IMR-90 (cell line): ENCODE results near the gene MYO10. TPM values are rescaled to one million over a fixed set of nuclear protein-coding genes. Genes with fewer than 3 reads are reported as not detected.
A peak's percentile ranks its signal among the peaks of the same experiment; 100 is the strongest.

Experiments
- ATAC-seq: fragments of 200-7000 bp; cut with Tn5 transposase; 2 replicates; pipeline ENCODE4 v1.9.1; 2020; ENCODE audit warnings: low read depth, mild to moderate bottlenecking, moderate library complexity
- BruUV-seq: library from RNA; stranded (reverse); fragments of 400-500 nt; replicated peaks from 2 replicates; lab custom pipeline; 2021; lab: Mats Ljungman, UMichigan
- CTCF ChIA-PET: fragments of 300-600 bp; formaldehyde crosslinking; extraction: SDS; loops from one replicate; lab custom pipeline; 2021; ENCODE audit warnings: antibody characterized with exemption; lab: Yijun Ruan, JAX
- POLR2A ChIA-PET: fragments of 300-600 bp; sonication (Branson Sonifier 250); formaldehyde crosslinking; loops from one replicate; lab custom pipeline; 2022; ENCODE audit warnings: antibody characterized with exemption; ENCODE audit not compliant: unreplicated experiment; lab: Charles Lee
- DNase-seq: peaks from one replicate; pipeline ENCODE4 v3.0.0; 2013
- H2AFZ ChIP-seq: replicated peaks from 2 replicates; pipeline ENCODE3; 2013; ENCODE audit warnings: low read length, mild to moderate bottlenecking; ENCODE audit not compliant: poor library complexity
- H2AK5ac ChIP-seq: 2 replicates; pipeline ENCODE4 v1.6.1; 2013; ENCODE audit warnings: low read depth, low read length, inconsistent platforms
- H2AK9ac ChIP-seq: replicated peaks from 2 replicates; pipeline ENCODE3; 2013; ENCODE audit warnings: mild to moderate bottlenecking, low read depth, low read length, moderate library complexity; ENCODE audit not compliant: poor library complexity
- H2BK120ac ChIP-seq: 2 replicates; pipeline ENCODE4 v1.6.1; 2013; ENCODE audit warnings: low read depth, low read length, inconsistent platforms
- H2BK15ac ChIP-seq: 3 replicates; pipeline ENCODE4 v1.6.1; 2013; ENCODE audit warnings: low read depth, low read length, inconsistent platforms
- H2BK20ac ChIP-seq: 2 replicates; pipeline ENCODE4 v1.6.1; 2013; ENCODE audit warnings: low read depth, mild to moderate bottlenecking, inconsistent platforms, low read length, moderate library complexity
- H2BK5ac ChIP-seq: 2 replicates; pipeline ENCODE4 v1.6.1; 2013; ENCODE audit warnings: mild to moderate bottlenecking, low read depth, low read length, inconsistent platforms; ENCODE audit not compliant: poor library complexity, severe bottlenecking
- H3K14ac ChIP-seq: replicated peaks from 2 replicates; pipeline ENCODE4 v1.6.1; 2013; ENCODE audit warnings: low read depth, low read length, inconsistent platforms
- H3K18ac ChIP-seq: 2 replicates; pipeline ENCODE4 v1.6.1; 2013; ENCODE audit warnings: low read depth, low read length, control low read depth
- H3K23ac ChIP-seq: 2 replicates; pipeline ENCODE4 v1.6.1; 2013; ENCODE audit warnings: low read depth, low read length, inconsistent platforms
- H3K27ac ChIP-seq: 2 replicates; pipeline ENCODE4 v1.5.1; 2013; ENCODE audit warnings: mild to moderate bottlenecking, control low read depth, low read length; ENCODE audit not compliant: insufficient read depth
- H3K27me3 ChIP-seq: 2 replicates; pipeline ENCODE4 v1.6.1; 2013; ENCODE audit warnings: low read length; ENCODE audit not compliant: control insufficient read depth, insufficient read depth
- H3K36me3 ChIP-seq: 2 replicates; pipeline ENCODE4 v1.6.1; 2013; ENCODE audit warnings: low read length, mixed read lengths; ENCODE audit not compliant: control insufficient read depth, insufficient read depth
- H3K4ac ChIP-seq: 2 replicates; pipeline ENCODE4 v1.6.1; 2013; ENCODE audit warnings: low read depth, low read length, inconsistent platforms
- H3K4me1 ChIP-seq: 2 replicates; pipeline ENCODE4 v1.6.1; 2013; ENCODE audit warnings: low read length, mixed read lengths; ENCODE audit not compliant: control insufficient read depth, insufficient read depth
- H3K4me2 ChIP-seq: 2 replicates; pipeline ENCODE4 v1.6.1; 2013; ENCODE audit warnings: low read depth, mild to moderate bottlenecking, control low read depth, low read length, moderate library complexity
- H3K4me3 ChIP-seq: 2 replicates; pipeline ENCODE4 v1.5.1; 2013; ENCODE audit warnings: low read depth, mild to moderate bottlenecking, control low read depth, low read length, moderate library complexity; ENCODE audit not compliant: insufficient read depth
- H3K56ac ChIP-seq: 2 replicates; pipeline ENCODE4 v1.6.1; 2013; ENCODE audit warnings: low read length, inconsistent platforms; ENCODE audit not compliant: insufficient read depth; ENCODE audit errors: extremely low read depth
- H3K79me1 ChIP-seq, 2 experiments: 2 replicates each; pipeline ENCODE4 v1.6.1; 2013; ENCODE audit warnings: low read length in 2 of 2, inconsistent platforms in 1 of 2, low read depth in 1 of 2
- H3K9ac ChIP-seq: 2 replicates; pipeline ENCODE4 v1.6.1; 2013; ENCODE audit warnings: low read depth, low read length, control low read depth
- H3K9me1 ChIP-seq: 2 replicates; pipeline ENCODE4 v1.6.1; 2013; ENCODE audit warnings: low read length, inconsistent platforms; ENCODE audit not compliant: insufficient read depth
- H3K9me3 ChIP-seq: 2 replicates; pipeline ENCODE4 v1.6.1; 2013; ENCODE audit warnings: low read length; ENCODE audit not compliant: control insufficient read depth, insufficient read depth
- H4K20me1 ChIP-seq: 2 replicates; pipeline ENCODE4 v1.6.1; 2013; ENCODE audit warnings: low read length, inconsistent platforms; ENCODE audit not compliant: insufficient read depth
- H4K5ac ChIP-seq: 2 replicates; pipeline ENCODE4 v1.6.1; 2013; ENCODE audit warnings: mild to moderate bottlenecking, low read depth, low read length, control low read depth
- H4K8ac ChIP-seq, 2 experiments: 2 replicates each; pipeline ENCODE4 v1.6.1; 2013; ENCODE audit warnings: low read depth in 2 of 2, low read length in 2 of 2, control low read depth in 1 of 2, inconsistent platforms in 1 of 2
- H4K91ac ChIP-seq: 2 replicates; pipeline ENCODE4 v1.6.1; 2013; ENCODE audit warnings: low read depth, low read length, inconsistent platforms; ENCODE audit not compliant: insufficient read depth
- CTCF ChIP-seq: conservative IDR thresholded peaks from 2 replicates; pipeline ENCODE4 v1.5.1; 2012; ENCODE audit warnings: mild to moderate bottlenecking, low read depth, low read length, improper control_type of control experiment
- MAFK ChIP-seq: IDR thresholded peaks from 2 replicates; pipeline ENCODE4 v1.6.1; 2012; ENCODE audit warnings: low read depth, low read length, improper control_type of control experiment
- WGBS, 2 experiments: methylation state at CpG; one replicate each; pipeline versions ENCODE4 v1.1.5 to v1.1.7; 2013; ENCODE audit warnings: missing lambda C conversion rate in 2 of 2; ENCODE audit not compliant: insufficient read length in 1 of 2; ENCODE audit errors: extremely low coverage in 2 of 2; 5-methylcytosine and 5-hydroxymethylcytosine counted together
- dilution Hi-C: fragments of 300-500 bp; cut with HindIII; formaldehyde crosslinking; loops from one replicate; pipeline ENCODE4 v1.14.3; 2018; ENCODE audit warnings: low sequenced_read_pairs; ENCODE audit not compliant: unreplicated experiment
- in situ Hi-C: fragments of 300-500 bp; cut with MboI; formaldehyde crosslinking; loops from 3 replicates; pipeline ENCODE4 v1.14.3; 2019; ENCODE audit warnings: low sequenced_read_pairs, inconsistent platforms, mixed read lengths
- intact Hi-C: fragments of 100-400 bp; cut with micrococcal nuclease; formaldehyde crosslinking; loops from 2 replicates; pipeline ENCODE4 v1.10.0; 2022
- polyA plus RNA-seq, 3 experiments: library from polyadenylated mRNA; depleted of rRNA; stranded (reverse); fragments of >200 nt; gene quantifications; 2 replicates each; pipeline ENCODE4 v1.2.3, GENCODE V29; 2012; ENCODE audit warnings: low replicate concordance in 1 of 3
- total RNA-seq: library from RNA; depleted of rRNA; stranded (reverse); fragments of >200 nt; gene quantifications from 2 replicates; pipeline ENCODE4 v1.2.3, GENCODE V29; 2012

MYO10 gene
- total and polyA plus RNA-seq, 2 of the 4 experiments (the other 2 are of a cell fraction) = 39.9 to 115 TPM

- H3K36me3 ChIP-seq = peaks cover 2% of the 10 kb centered on the region; the same call in 1 of the 2 replicates
- no peaks in the 10 kb centered on the region for H3K9me3 ChIP-seq
- ATAC-seq (no peak), DNase-seq (no peak)
- TF ChIP-seq CTCF (no peak), MAFK (no peak)
- peaks cover 19% of the 10 kb centered on the region for H3K9me1 ChIP-seq
- dilution Hi-C loops = no loop called here
- peaks cover 0 to 50% of the 10 kb centered on the region in 2 experiments; a peak in 2 of 4 replicates for H3K79me1 ChIP-seq
- no peak overlapping the region for H2AK5ac ChIP-seq
- no peak overlapping the region; the same call in 1 of the 2 replicates for H3K27ac ChIP-seq
- H3K4ac ChIP-seq = no peak overlapping the region
- peaks cover 98% of the 10 kb centered on the region for H4K20me1 ChIP-seq
- peak overlapping the region; percentile 45 for H3K4me2 ChIP-seq
- intact Hi-C loops = no loop called here
- no peak overlapping the region for H2BK120ac ChIP-seq
- in situ Hi-C loops = loop anchor here (5.0 kb wide), 3 partner anchors 128 to 257 kb away; no protein-coding TSS in a partner anchor
- no peak overlapping the region for H2BK20ac ChIP-seq
- ChIA-PET CTCF (interaction anchor here (1.6 kb wide), 1 partner anchor 261 kb away, joined by 5 read pairs; no protein-coding TSS in a partner anchor), POLR2A (no interaction called here)
- no peak overlapping the region for H4K8ac ChIP-seq
- H2AK9ac ChIP-seq = no peak overlapping the region
- no peak overlapping the region for H3K4me3 ChIP-seq
- H4K91ac ChIP-seq = no peak overlapping the region
- H3K18ac ChIP-seq = no peak overlapping the region
- no peak overlapping the region for H3K56ac ChIP-seq
- peaks cover 15% of the 10 kb centered on the region for H3K4me1 ChIP-seq
- H2AFZ ChIP-seq = no peak overlapping the region
- no peak overlapping the region for H2BK15ac ChIP-seq
- H2BK5ac ChIP-seq = no peak overlapping the region
- no peak overlapping the region for H3K14ac ChIP-seq
- no TSS peak for BruUV-seq
- WGBS, 2 experiments = 94% methylated on average over 3 of the region's 8 CpGs; no CpG with 5 or more reads in 1 of the 2 experiments
- H3K23ac ChIP-seq = no peak overlapping the region
- H3K9ac ChIP-seq = no peak overlapping the region
- no peaks in the 10 kb centered on the region for H3K27me3 ChIP-seq
- no peak overlapping the region for H4K5ac ChIP-seq
These were observed 5.6 kb downstream of the MYO10 start for GRCh38 chr5:16930496-16930895.
